Lower lobe of right lung (tissue), 2 donors: ENCODE data around the gene SCAMP5. TPM values are rescaled to one million over a fixed set of nuclear protein-coding genes. Genes with fewer than 3 reads are reported as not detected.
A peak's percentile ranks its signal among the peaks of the same experiment; 100 is the strongest.

ENCODE experiments used
- ATAC-seq, 2 donors: fragments of 200-7000 bp; cut with Tn5 transposase; one replicate each; pipeline ENCODE4 v1.9.1; 2020 to 2022; ENCODE audit warnings: mild to moderate bottlenecking in 2 of 2, moderate library complexity in 2 of 2
- DNase-seq: peaks from one replicate; pipeline ENCODE4 v3.0.0-alpha.2; 2020
- H3K27ac ChIP-seq: fragments of 200-600 bp; one replicate; pipeline ENCODE4 v1.8.0; 2022
- H3K27me3 ChIP-seq: fragments of 200-600 bp; one replicate; pipeline ENCODE4 v1.8.0; 2022; ENCODE audit warnings: low read depth
- H3K36me3 ChIP-seq: fragments of 200-600 bp; one replicate; pipeline ENCODE4 v1.8.0; 2022; ENCODE audit warnings: mild to moderate bottlenecking
- H3K4me1 ChIP-seq: fragments of 200-600 bp; one replicate; pipeline ENCODE4 v1.8.0; 2022
- H3K4me3 ChIP-seq: fragments of 200-600 bp; one replicate; pipeline ENCODE4 v1.8.0; 2022; ENCODE audit warnings: mild to moderate bottlenecking
- H3K9me3 ChIP-seq: fragments of 200-600 bp; one replicate; pipeline ENCODE4 v1.8.0; 2022
- intact Hi-C: fragments of 100-400 bp; cut with DNase I; formaldehyde crosslinking; loops from one replicate; pipeline ENCODE4 v1.11.0; 2022
- total RNA-seq: library from RNA; stranded (reverse); fragmentation: NEBNext Ultra II Directional; extraction: Animal tissue kit (Norgen Biotek cat#: 25700); gene quantifications from one replicate; pipeline ENCODE4 v1.2.1, GENCODE V29; 2021
- TF ChIP-seq, protein P1 (sequence below): fragments of 200-600 bp; IDR thresholded peaks from one replicate; pipeline ENCODE4 v1.8.0; 2022; ENCODE audit warnings: antibody characterized with exemption, mild to moderate bottlenecking
- donor health status: DM: no; HTN: yes; CAD: no; lungs with severe emphysema.

The SCAMP5 gene
- total RNA-seq, 1 donor from 2014 or later: 1.9 TPM

DNA sequence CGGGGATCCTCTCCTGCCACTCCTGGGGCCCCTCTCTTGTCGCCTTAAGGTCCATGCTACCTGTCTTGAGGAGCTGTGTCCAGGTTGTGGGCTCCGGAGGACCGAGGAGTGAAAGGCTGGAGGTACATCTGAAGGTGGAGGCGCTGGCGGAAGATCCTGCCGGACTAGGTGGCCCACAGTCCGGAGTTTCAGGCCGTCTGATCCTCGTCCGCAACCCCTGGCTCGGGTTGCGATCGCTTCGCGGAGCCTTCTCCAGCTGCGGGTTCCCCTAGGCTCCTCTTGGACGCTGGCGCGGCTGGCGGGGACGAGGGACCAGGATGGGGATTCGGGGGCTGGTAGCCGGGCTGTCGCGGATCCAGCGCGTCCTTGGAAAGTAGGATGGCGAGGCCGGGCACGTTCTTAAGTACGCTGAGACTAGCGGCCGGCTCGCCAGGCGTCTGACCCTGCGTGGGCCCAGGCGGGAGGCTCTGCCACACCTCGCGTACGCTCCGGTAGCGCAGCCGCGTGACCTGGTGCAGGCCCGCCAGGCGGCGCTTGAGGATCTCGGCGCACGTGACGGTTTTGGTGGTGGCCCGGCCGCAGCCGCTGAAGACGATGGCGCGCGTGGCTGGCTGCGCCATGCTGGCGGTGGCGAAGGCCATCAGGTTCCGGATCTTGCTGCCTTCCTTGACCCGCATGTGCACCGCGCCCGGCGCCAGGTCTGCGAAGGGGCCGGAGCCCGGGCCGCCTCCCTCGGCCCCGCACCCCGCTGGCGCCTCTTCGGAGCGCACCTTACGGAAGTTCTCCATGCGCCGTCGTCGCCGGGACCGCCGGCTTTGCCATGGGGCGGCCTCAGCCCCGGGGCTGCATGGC is 39.3 kb upstream of the SCAMP5 start:
- DNase-seq (peak; percentile 91), ATAC-seq (peak; percentile 85)
- peak overlapping the region; percentile 88 for H3K27ac ChIP-seq
- no peaks in the 10 kb centered on the region for H3K36me3 ChIP-seq
- TF ChIP-seq, protein P1, sequence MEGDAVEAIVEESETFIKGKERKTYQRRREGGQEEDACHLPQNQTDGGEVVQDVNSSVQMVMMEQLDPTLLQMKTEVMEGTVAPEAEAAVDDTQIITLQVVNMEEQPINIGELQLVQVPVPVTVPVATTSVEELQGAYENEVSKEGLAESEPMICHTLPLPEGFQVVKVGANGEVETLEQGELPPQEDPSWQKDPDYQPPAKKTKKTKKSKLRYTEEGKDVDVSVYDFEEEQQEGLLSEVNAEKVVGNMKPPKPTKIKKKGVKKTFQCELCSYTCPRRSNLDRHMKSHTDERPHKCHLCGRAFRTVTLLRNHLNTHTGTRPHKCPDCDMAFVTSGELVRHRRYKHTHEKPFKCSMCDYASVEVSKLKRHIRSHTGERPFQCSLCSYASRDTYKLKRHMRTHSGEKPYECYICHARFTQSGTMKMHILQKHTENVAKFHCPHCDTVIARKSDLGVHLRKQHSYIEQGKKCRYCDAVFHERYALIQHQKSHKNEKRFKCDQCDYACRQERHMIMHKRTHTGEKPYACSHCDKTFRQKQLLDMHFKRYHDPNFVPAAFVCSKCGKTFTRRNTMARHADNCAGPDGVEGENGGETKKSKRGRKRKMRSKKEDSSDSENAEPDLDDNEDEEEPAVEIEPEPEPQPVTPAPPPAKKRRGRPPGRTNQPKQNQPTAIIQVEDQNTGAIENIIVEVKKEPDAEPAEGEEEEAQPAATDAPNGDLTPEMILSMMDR: peak; percentile 58
- intact Hi-C loops: no loop called here
- H3K4me3 ChIP-seq: peak overlapping the region; percentile 78
- H3K4me1 ChIP-seq: peaks cover 43% of the 10 kb centered on the region
- H3K27me3 ChIP-seq: no peaks in the 10 kb centered on the region
- no peaks in the 10 kb centered on the region for H3K9me3 ChIP-seq

DNA sequence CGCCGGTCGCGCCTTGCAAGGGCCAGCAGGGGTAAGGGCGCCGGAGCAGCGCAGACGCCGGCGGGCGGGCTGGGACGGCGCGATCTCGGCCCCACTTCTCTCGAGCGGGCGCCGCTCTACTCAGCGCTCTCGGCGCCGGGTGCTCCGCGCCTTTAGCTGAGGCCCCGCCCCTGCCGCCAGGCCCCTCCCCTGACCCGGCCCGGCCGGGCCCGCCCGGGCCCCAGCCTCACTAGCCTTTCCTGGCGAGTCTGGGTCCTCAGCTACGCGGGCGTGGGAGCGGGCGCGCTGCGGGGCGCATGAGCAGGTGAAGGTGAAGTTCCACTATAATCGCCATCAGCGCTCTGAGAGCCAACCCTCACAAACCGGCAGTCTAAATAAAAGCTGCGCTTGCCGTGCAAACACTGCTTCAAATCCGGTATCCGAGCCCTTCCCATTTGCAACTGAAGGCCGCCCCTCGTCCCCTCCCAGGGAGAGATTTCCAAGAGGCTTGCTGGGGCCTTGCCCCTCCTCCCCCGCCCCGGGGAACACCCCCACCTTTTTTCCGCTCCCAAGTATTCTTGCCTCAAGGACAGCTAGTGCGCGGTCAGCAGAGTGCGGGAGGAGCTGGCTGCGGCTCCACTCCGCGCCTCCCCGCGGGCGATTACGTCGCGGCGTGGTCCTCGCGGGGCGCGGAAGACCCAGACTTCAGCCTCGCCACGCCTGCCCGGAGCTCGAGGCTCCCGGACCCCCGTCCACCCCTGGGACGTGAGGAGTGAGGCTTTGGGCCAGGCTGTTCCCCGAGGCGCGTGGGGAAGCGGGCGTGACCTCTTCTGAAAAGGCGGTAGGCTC is 38.5 kb upstream of the SCAMP5 start, which contains the start of gene RPP25:
Gene RPP25, minus strand, starts transcription at position 125 of the 828 bp plus-strand sequence. CDS start 189 bp downstream, outside the sequence.
- no peaks in the 10 kb centered on the region for H3K36me3 ChIP-seq
- H3K27me3 ChIP-seq: no peaks in the 10 kb centered on the region
- DNase-seq (peak; percentile 88), ATAC-seq (peak; percentile 94 to 95)
- TF ChIP-seq, protein P1: no peak
- no peaks in the 10 kb centered on the region for H3K9me3 ChIP-seq
- peaks cover 43% of the 10 kb centered on the region for H3K4me1 ChIP-seq
- peak within 1 kb of the TSS; percentile 88 for H3K27ac ChIP-seq
- intact Hi-C loops: no loop called here
- peak within 1 kb of the TSS; percentile 78 for H3K4me3 ChIP-seq

DNA sequence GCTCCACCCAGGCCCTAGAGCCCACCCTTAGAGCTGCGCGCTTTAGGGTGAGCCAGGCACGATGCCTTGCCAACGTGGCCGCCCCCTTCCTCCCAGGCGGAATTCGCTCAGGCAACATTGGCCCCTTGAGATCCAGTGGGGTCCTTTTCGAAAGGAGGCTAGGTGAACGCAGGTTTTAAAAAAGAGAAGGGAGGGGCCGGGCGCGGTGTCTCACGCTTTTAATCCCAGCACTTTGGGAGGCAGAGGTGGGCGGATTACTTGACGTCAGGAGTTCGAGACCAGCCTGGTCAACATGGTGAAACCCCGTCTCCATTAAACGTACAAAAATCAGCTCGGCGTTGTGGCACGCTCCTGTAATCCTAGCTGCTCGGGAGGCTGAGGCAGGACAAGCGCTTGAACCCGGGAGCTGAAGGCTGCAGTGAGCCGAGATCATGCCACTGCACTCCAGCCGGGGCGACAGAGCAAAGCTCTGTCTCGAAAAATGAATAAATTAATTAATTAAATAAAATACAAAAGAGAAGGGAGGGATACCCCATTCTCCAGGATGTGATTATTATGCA is 37.8 kb upstream of the SCAMP5 start:
- Histone ChIP-seq H3K4me3 (peak overlapping the region; percentile 78), H3K4me1 (peaks cover 43% of the 10 kb centered on the region), H3K9me3 (no peaks in the 10 kb centered on the region), H3K27me3 (no peaks in the 10 kb centered on the region), H3K27ac (peak overlapping the region; percentile 88), H3K36me3 (no peaks in the 10 kb centered on the region)
- ATAC-seq (no peak), DNase-seq (no peak)
- TF ChIP-seq, protein P1: no peak
- intact Hi-C loops: no loop called here

DNA sequence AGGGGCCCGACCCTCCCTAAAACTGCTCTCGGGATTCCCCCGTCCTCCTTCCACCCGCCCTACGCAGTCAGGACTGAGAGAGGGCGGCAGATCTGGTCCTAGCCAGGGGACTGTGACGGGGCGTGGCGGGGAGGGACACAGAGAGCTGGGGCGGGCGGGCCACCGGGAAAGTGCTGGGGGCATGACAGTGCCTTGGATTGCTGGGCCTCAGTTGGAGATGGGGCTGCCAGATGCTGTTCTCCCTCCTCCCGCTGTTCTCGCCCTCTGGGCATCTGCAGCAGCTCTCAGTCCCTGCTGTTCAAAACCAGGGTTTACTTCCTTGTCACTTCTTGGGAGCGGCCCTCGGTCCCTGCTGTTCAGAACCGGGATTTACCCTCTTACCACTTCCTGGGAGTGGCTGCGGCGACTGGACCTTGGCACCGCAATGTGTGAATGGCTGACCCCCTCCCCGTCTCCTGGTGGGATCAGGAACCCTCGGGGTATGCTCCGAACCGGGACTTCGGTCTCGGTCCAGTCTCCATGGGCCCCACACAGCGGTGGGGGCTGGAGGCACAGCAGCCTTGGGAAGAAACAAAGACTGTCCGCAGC is 36.9 kb upstream of the SCAMP5 start:
- peak overlapping the region; percentile 78 for H3K4me3 ChIP-seq
- TF ChIP-seq, protein P1: peak; percentile 45
- peak overlapping the region; percentile 36 for H3K27ac ChIP-seq
- no peaks in the 10 kb centered on the region for H3K9me3 ChIP-seq
- H3K27me3 ChIP-seq: no peaks in the 10 kb centered on the region
- peaks cover 43% of the 10 kb centered on the region for H3K4me1 ChIP-seq
- DNase-seq: peak; percentile 81
- intact Hi-C loops: no loop called here
- peak; percentile 41 to 56 for ATAC-seq
- no peaks in the 10 kb centered on the region for H3K36me3 ChIP-seq
